PC-3 (cell line): ENCODE results near the gene ZC3H12A.

Experiments used
- EZH2 ChIP-seq: fragments of 300-600 bp; sonication (generic); IDR thresholded peaks from one replicate; pipeline ENCODE4 v1.6.1; 2017; ENCODE audit warnings: antibody characterized with exemption, mild to moderate bottlenecking, low read length; ENCODE audit not compliant: unreplicated experiment
- EZH2phosphoT487 ChIP-seq: fragments of 300-600 bp; sonication (generic); IDR thresholded peaks from 2 replicates; pipeline ENCODE4 v1.6.1; 2018; ENCODE audit warnings: mild to moderate bottlenecking, antibody characterized with exemption, low read length, borderline replicate concordance
- TF ChIP-seq, protein P1 (sequence below): fragments of 300-600 bp; sonication (generic); conservative IDR thresholded peaks from 2 replicates; pipeline ENCODE4 v1.5.1; 2017; ENCODE audit warnings: antibody characterized with exemption, low read depth, mild to moderate bottlenecking, low read length

GRCh38 chr1:37515185-37516034 lies 41.0 kb downstream of the ZC3H12A start:
- no peak for TF ChIP-seq EZH2
- TF ChIP-seq, protein P1, sequence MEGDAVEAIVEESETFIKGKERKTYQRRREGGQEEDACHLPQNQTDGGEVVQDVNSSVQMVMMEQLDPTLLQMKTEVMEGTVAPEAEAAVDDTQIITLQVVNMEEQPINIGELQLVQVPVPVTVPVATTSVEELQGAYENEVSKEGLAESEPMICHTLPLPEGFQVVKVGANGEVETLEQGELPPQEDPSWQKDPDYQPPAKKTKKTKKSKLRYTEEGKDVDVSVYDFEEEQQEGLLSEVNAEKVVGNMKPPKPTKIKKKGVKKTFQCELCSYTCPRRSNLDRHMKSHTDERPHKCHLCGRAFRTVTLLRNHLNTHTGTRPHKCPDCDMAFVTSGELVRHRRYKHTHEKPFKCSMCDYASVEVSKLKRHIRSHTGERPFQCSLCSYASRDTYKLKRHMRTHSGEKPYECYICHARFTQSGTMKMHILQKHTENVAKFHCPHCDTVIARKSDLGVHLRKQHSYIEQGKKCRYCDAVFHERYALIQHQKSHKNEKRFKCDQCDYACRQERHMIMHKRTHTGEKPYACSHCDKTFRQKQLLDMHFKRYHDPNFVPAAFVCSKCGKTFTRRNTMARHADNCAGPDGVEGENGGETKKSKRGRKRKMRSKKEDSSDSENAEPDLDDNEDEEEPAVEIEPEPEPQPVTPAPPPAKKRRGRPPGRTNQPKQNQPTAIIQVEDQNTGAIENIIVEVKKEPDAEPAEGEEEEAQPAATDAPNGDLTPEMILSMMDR, result no peak
- no peak for TF ChIP-seq EZH2phosphoT487
